GM12875 (cell line): ENCODE measurements around the gene COTL1.
"Not testable (repeated sequence)": the region's sequence is repeated elsewhere in the genome, so short reads cannot be mapped to it uniquely, and the experiment has no call there.

Experiments used
- H3K4me3 ChIP-seq: one replicate; pipeline ENCODE4 v1.5.1; 2011; ENCODE audit warnings: low read depth, low read length, control low read depth
- CTCF ChIP-seq: IDR thresholded peaks from 2 replicates; pipeline ENCODE4 v1.5.1; 2011; ENCODE audit warnings: low read depth, mild to moderate bottlenecking, control low read depth, inconsistent platforms, low read length, moderate library complexity, borderline replicate concordance; ENCODE audit not compliant: insufficient read depth

The COTL1 gene

DNA sequence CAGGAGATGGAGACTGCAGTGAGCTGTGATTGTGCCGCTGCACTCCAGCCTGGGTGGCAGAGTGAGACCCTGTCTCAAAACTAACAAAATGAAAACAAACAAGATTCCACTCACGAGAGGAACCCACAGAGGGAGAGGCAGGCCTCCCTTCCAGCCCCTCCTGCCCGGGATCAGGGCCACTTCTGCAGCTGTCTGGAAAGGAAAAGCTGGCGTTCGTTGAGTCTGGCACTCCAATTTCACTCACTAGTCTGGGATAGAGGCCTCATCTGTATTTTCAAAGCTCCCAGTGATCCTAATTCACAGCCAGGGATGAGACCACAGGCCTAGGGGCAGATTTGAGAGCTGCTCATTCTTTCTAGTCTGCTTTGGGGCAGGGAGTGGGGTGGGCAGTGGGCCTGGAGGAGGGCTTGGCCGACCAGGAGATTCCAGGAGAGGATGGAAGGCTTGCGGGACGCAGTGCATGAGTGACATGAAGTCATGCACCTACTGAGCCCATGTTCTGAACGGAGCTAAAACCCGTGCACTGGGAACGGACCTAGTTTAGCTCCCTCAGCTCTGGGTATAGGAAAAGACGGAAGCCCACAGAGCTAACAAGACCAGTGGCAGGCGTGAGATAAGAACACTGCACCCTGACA is 54.0 kb downstream of the COTL1 start:
- no peak for TF ChIP-seq CTCF

DNA sequence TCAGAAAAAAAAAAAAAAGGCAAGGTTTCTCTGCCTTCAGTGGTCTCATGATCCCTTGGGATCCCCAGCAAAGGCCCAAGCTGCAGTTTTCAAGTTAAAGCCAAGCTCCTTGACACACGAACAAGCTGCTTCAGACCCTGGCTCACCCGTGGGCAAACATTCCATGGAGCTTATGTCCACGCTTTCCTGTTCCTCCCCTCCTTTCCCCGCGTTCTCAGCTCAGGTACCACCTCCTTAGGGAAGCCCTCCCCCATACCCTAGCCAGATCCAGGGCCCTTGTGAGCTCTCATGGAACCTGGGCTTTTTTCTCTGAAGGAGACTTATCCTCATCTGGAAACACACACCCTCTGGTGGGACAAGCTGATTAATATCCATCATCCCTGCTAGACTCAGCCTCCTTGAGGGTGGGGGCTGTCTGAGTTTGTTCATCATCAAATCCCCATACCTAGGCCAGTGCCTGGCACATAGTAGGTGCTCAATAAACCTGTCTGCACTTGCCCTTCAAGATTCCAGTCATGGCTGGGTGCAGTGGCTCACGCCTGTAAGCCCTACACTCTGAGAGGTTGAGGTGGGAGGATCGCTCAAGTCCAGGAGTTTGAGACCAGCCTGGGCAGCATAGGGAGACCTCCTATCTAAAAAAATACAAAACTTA is 54.7 kb downstream of the COTL1 start:
- no peak for TF ChIP-seq CTCF
- no peak overlapping the region for H3K4me3 ChIP-seq

More for the DNA sequence above, 54.0 kb downstream of the COTL1 start:
- H3K4me3 ChIP-seq: no peak overlapping the region

DNA sequence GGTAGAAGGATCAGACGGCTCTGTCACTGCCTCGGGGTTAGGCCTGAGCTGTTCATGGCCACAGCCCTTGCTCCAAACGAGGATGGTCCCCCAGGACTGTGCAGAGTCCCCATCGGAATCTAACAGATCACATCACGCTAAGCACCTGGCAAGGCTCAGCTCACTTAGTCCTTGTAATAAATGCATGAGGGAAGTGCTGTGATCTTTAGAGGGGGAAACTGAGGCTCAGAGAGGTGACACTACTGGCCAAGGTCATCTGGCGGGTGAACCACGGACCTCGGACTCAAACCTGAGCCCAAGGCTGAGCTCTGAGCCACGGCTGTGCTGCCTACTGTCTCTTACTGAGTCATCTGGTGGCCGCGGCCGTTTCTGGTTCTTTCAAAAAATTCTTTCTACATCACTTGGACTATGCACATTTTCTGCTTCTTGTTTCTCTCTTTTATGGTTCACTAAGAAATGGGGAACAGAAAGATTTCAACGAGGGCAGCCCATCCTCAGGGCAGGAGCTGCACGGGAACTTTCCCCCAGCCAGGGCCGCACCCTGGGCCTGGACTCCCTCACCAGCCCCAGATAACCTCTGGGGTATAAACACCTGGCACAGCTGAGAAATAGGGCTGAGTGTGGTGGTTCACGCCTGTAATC is 55.6 kb downstream of the COTL1 start:
- no peak overlapping the region for H3K4me3 ChIP-seq
- TF ChIP-seq CTCF: no peak

DNA sequence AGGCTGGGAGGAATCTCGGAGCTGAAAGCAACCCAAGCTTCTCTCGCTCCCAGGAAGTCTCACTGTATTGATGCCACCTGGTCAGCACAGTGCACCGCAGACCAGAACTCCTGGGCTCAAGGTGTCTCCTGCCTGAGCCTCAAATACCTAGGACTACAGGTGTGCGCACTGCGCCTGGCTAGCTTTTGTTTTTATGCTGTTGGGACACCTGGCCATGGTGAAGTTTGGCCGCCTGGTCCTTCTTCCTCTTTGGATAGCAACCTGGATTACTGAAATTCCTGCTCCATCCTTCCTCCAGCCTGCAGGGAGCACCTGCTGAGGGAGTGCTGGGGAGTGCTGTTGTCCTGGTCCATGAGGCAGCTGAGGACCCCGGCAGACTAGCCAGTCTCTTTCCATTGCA is 56.6 kb downstream of the COTL1 start:
- no peak for TF ChIP-seq CTCF
- no peak overlapping the region for H3K4me3 ChIP-seq

DNA sequence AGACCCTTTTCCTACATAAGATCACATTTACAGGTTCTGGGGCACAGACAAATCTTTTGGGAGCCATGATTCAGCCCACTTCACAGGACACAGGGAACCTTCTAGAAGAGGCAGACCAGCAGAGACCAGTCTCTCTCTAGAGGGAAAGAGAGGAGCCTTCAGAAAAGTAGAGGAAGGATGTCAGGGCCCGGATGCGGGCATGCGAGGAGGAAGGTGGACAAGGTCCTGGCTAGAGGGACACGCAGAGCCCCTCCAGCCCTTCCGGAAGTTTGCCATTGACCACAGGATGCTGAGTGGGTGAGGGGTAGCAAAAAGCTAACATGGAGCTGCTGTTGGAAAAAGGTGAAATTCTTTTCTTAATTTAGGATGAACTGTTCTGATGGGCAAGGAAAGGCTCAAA is 57.6 kb downstream of the COTL1 start:
- H3K4me3 ChIP-seq: no peak overlapping the region
- TF ChIP-seq CTCF: no peak

- no peak for TF ChIP-seq CTCF
- no peak overlapping the region for H3K4me3 ChIP-seq
Observed at GRCh38 chr16:84559311-84559932, 58.5 kb downstream of the COTL1 start.

GRCh38 chr16:84558850-84559249 is 59.0 kb downstream of the COTL1 start:
- not testable (repeated sequence) for H3K4me3 ChIP-seq
